Natural killer cell (primary cell): ENCODE data around the gene C1QTNF4. TPM values are rescaled to one million over a fixed set of nuclear protein-coding genes. Genes with fewer than 3 reads are reported as not detected.

ENCODE experiments used
- ATAC-seq, 3 donors: fragments of 150-1000 bp in 2 of 3; fragments of 200-7000 bp in 1 of 3; cut with Tn5 transposase; 1 replicate in 1 of 3; 2 replicates in 2 of 3; pipeline ENCODE4 v1.10.0; 2021; ENCODE audit warnings: mild to moderate bottlenecking in 2 of 3, moderate library complexity in 2 of 3
- DNase-seq, 2 donors: peaks; one replicate each; pipeline versions ENCODE4 v3.0.0 to v3.0.0-alpha.2; 2013 to 2021; ENCODE audit warnings: mixed read lengths in 1 of 2
- H3K27ac ChIP-seq: one replicate; pipeline ENCODE4 v1.5.1; 2013; ENCODE audit warnings: mild to moderate bottlenecking, low read length
- H3K27me3 ChIP-seq: one replicate; pipeline ENCODE4 v1.6.1; 2013; ENCODE audit warnings: low read length; ENCODE audit not compliant: control insufficient read depth, insufficient read depth
- H3K36me3 ChIP-seq: one replicate; pipeline ENCODE4 v1.6.1; 2013; ENCODE audit warnings: low read length; ENCODE audit not compliant: control insufficient read depth, insufficient read depth
- H3K4me1 ChIP-seq: one replicate; pipeline ENCODE4 v1.6.1; 2013; ENCODE audit warnings: low read length; ENCODE audit not compliant: control insufficient read depth, insufficient read depth
- H3K4me3 ChIP-seq: one replicate; pipeline ENCODE4 v1.5.1; 2013; ENCODE audit warnings: low read length
- H3K9me3 ChIP-seq: one replicate; pipeline ENCODE4 v1.6.1; 2013; ENCODE audit warnings: low read length; ENCODE audit not compliant: control insufficient read depth, insufficient read depth
- H3K27ac Mint-ChIP-seq, 2 donors: one replicate each; pipeline ENCODE4 v1.8.0; 2022; ENCODE audit warnings: mild to moderate bottlenecking in 2 of 2, mixed read lengths in 2 of 2, moderate library complexity in 1 of 2
- H3K27me3 Mint-ChIP-seq, 2 donors: one replicate each; pipeline ENCODE4 v1.8.0; 2022; ENCODE audit warnings: low read depth in 2 of 2, mixed read lengths in 2 of 2
- H3K36me3 Mint-ChIP-seq: one replicate; pipeline ENCODE4 v1.8.0; 2022; ENCODE audit warnings: mixed read lengths
- H3K4me1 Mint-ChIP-seq, 2 donors: one replicate each; pipeline ENCODE4 v1.8.0; 2022; ENCODE audit warnings: mixed read lengths in 2 of 2
- H3K4me3 Mint-ChIP-seq: one replicate; pipeline ENCODE4 v1.8.0; 2022; ENCODE audit warnings: mild to moderate bottlenecking, moderate library complexity, mixed read lengths
- H3K9me3 Mint-ChIP-seq, 2 donors: one replicate each; pipeline ENCODE4 v1.8.0; 2022; ENCODE audit warnings: mixed read lengths in 2 of 2
- WGBS: methylation state at CpG from one replicate; pipeline ENCODE4 v1.1.7; 2013; ENCODE audit warnings: missing lambda C conversion rate; ENCODE audit not compliant: insufficient coverage; 5-methylcytosine and 5-hydroxymethylcytosine counted together
- intact Hi-C: fragments of 100-400 bp; cut with micrococcal nuclease; formaldehyde crosslinking; loops from one replicate; pipeline ENCODE4 v1.14.2; 2022
- total RNA-seq, 4 donors: library from RNA; stranded (reverse); fragments of 120-200 nt in 1 of 4; gene quantifications; one replicate each; pipeline versions ENCODE4 v1.2.3 to v1.2.4, GENCODE V29; 2013 to 2022
- TF ChIP-seq, protein P1 (sequence below): fragments of 200-600 bp; IDR thresholded peaks from one replicate; pipeline ENCODE4 v1.8.0; 2022; ENCODE audit warnings: antibody characterized with exemption

C1QTNF4 gene
- total RNA-seq, 3 donors from 2014 or later (not counting 1 experiment from before 2014, with no cell fraction given) = 0.78 to 2.0 (median 1.3) TPM

DNA sequence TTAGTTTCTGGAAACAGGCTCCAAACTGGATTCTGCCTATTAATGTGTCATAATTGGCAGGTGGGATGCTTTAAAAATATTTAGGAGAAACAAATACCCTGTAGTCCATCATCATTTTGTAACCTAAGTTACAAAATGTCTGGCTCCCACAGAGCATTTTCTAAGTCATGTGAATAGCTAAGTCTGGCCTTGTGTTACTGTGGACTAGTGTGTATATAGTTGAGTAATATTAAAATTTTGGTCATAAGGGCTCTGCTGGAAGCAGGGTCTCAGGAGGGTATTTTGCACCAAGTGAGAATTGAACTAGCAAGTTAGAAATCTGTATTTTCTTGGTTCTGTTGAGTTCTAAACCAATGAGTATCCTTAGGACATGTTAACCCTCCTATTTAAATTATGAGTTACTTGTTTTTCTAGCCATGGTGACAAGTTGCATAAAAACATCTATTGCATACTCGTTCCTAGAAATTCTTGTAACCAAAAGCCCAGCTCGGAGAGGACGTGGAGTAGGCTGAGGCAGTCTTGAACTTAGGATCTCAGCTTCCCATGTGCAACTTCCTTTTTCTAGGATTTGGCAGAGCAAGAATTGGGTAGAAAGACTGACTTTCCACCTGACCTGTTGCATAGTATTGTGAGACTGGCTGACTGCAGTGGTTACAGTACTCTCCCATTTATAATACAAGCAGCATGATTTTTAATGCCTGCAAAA, 23.4 kb downstream of the C1QTNF4 start:
- peaks cover 16% of the 10 kb centered on the region in 2 donors for H3K4me1 Mint-ChIP-seq
- WGBS = 93% methylated on average over 3 of the region's 3 CpGs
- TF ChIP-seq, protein P1, sequence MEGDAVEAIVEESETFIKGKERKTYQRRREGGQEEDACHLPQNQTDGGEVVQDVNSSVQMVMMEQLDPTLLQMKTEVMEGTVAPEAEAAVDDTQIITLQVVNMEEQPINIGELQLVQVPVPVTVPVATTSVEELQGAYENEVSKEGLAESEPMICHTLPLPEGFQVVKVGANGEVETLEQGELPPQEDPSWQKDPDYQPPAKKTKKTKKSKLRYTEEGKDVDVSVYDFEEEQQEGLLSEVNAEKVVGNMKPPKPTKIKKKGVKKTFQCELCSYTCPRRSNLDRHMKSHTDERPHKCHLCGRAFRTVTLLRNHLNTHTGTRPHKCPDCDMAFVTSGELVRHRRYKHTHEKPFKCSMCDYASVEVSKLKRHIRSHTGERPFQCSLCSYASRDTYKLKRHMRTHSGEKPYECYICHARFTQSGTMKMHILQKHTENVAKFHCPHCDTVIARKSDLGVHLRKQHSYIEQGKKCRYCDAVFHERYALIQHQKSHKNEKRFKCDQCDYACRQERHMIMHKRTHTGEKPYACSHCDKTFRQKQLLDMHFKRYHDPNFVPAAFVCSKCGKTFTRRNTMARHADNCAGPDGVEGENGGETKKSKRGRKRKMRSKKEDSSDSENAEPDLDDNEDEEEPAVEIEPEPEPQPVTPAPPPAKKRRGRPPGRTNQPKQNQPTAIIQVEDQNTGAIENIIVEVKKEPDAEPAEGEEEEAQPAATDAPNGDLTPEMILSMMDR = no peak
- no peak overlapping the region for H3K27ac ChIP-seq
- peaks cover 8% of the 10 kb centered on the region for H3K4me1 ChIP-seq
- no peaks in the 10 kb centered on the region for H3K36me3 Mint-ChIP-seq
- DNase-seq (no peak), ATAC-seq (no peak)
- no peaks in the 10 kb centered on the region for H3K9me3 Mint-ChIP-seq
- no peaks in the 10 kb centered on the region for H3K27me3 ChIP-seq
- H3K27ac Mint-ChIP-seq = no peak overlapping the region
- intact Hi-C loops = no loop called here
- no peaks in the 10 kb centered on the region for H3K9me3 ChIP-seq
- no peak overlapping the region for H3K4me3 ChIP-seq
- H3K4me3 Mint-ChIP-seq = no peak overlapping the region
- H3K36me3 ChIP-seq = peaks cover 41% of the 10 kb centered on the region
- H3K27me3 Mint-ChIP-seq = no peaks in the 10 kb centered on the region

DNA sequence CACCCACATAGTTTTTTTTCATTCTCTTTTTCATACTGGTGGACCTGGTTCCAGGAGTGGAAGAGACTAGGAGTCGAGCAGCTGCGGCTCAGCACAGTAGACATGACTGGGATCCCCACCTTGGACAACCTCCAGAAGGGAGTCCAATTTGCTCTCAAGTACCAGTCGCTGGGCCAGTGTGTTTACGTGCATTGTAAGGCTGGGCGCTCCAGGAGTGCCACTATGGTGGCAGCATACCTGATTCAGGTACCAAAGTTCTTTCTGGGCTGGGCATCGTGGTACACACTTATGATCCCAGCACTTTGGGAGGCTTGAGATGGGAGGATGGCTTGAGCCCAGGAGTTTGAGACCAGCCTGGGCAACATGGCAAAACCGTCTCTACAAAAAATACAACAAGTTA, 24.6 kb downstream of the C1QTNF4 start:
- TF ChIP-seq, protein P1 = no peak
- H3K4me1 Mint-ChIP-seq = peaks cover 21 to 24% of the 10 kb centered on the region in 2 donors
- H3K4me3 Mint-ChIP-seq = no peak overlapping the region
- intact Hi-C loops = no loop called here
- no peak overlapping the region for H3K27ac ChIP-seq
- H3K27ac Mint-ChIP-seq = no peak overlapping the region
- peaks cover 15% of the 10 kb centered on the region for H3K4me1 ChIP-seq
- 96% methylated on average over 7 of the region's 7 CpGs for WGBS
- H3K9me3 Mint-ChIP-seq = no peaks in the 10 kb centered on the region
- no peaks in the 10 kb centered on the region for H3K36me3 Mint-ChIP-seq
- ATAC-seq (no peak), DNase-seq (no peak)
- H3K27me3 ChIP-seq = no peaks in the 10 kb centered on the region
- no peaks in the 10 kb centered on the region for H3K9me3 ChIP-seq
- peaks cover 36% of the 10 kb centered on the region for H3K36me3 ChIP-seq
- H3K4me3 ChIP-seq = no peak overlapping the region
- H3K27me3 Mint-ChIP-seq = no peaks in the 10 kb centered on the region

DNA sequence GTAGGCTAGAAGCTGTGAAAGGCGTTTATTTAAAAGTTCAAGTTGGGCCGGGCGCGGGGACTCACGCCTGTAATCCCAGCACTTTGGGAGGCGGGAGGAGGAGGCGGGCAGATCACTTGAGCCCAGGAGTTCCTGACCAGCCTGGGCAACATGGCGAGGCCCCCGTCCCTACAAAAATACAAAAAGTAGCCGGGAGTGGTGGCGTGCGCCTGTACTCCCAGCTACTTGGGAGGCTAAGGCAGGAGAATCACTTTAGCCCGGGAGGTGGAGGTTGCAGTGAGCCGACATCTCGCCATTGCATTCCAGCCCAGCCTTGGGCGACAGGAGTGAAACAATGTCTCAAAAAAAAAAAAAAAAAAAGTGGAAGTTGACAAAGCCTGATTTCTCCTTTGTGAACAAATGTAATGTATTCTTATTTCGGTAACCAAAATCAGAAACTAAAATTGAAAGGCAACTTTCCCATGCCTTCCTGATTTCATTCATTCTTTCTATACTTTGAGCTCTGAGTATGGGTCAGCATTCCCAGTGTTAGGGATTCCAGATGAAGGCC, 28.0 kb downstream of the C1QTNF4 start:
- H3K4me3 ChIP-seq = peak overlapping the region; percentile 93
- H3K9me3 ChIP-seq = no peaks in the 10 kb centered on the region
- intact Hi-C loops = no loop called here
- H3K27ac ChIP-seq = no peak overlapping the region
- Mint-ChIP-seq H3K9me3 (no peaks in the 10 kb centered on the region), H3K27me3 (no peaks in the 10 kb centered on the region), H3K4me1 (peaks cover 10 to 20% of the 10 kb centered on the region in 2 donors), H3K27ac (peak overlapping the region in 1 of 2 donors; percentile 91), H3K36me3 (no peaks in the 10 kb centered on the region), H3K4me3 (peak overlapping the region; percentile 83)
- H3K4me1 ChIP-seq = peaks cover 19% of the 10 kb centered on the region
- TF ChIP-seq, protein P1 = no peak
- H3K36me3 ChIP-seq = peaks cover 12% of the 10 kb centered on the region
- 16% methylated on average over 17 of the region's 17 CpGs for WGBS
- H3K27me3 ChIP-seq = no peaks in the 10 kb centered on the region
- no peak for ATAC-seq
- DNase-seq = no peak
